ENCODE results near the gene PRKCZ.

PRKCZ gene

GRCh38 chr1:2213576-2214505 lies 163.6 kb downstream of the PRKCZ start:
- DNase-seq: peak; percentile 93

- DNase-seq: peak; percentile 78
Observed at GRCh38 chr1:2214541-2215241, 164.5 kb downstream of the PRKCZ start.

GRCh38 chr1:2215329-2215728 lies 165.1 kb downstream of the PRKCZ start:
- peak; percentile 29 for DNase-seq

- DNase-seq: peak; percentile 17
Observed at GRCh38 chr1:2215909-2216766, 165.9 kb downstream of the PRKCZ start.

- DNase-seq: peak; percentile 26
Observed at GRCh38 chr1:2216767-2217058, 166.5 kb downstream of the PRKCZ start.

GRCh38 chr1:2221271-2221670 lies 171.1 kb downstream of the PRKCZ start:
- DNase-seq: no peak

GRCh38 chr1:2224170-2224584 lies 174.0 kb downstream of the PRKCZ start:
- no peak for DNase-seq

GRCh38 chr1:2224631-2225428 lies 174.6 kb downstream of the PRKCZ start:
- peak; percentile 32 for DNase-seq

- peak; percentile 57 for DNase-seq
Observed at GRCh38 chr1:2226525-2227345, 176.5 kb downstream of the PRKCZ start.

- peak; percentile 99 for DNase-seq
Observed at GRCh38 chr1:2227346-2228156, 177.3 kb downstream of the PRKCZ start.

GRCh38 chr1:2228157-2228594 lies 178.0 kb downstream of the PRKCZ start, which contains the start of gene SKI:
SKI (plus strand) TSS chr1:2228319; CDS start chr1:2228767, 448 bp downstream.
- no peak for DNase-seq

GRCh38 chr1:2228694-2229036 lies 178.5 kb downstream of the PRKCZ start:
- DNase-seq: peak; percentile 36

- DNase-seq: peak; percentile 74
Observed at GRCh38 chr1:2229037-2229864, 179.0 kb downstream of the PRKCZ start.

GRCh38 chr1:2229911-2230731 lies 179.9 kb downstream of the PRKCZ start:
- DNase-seq: peak; percentile 62

GRCh38 chr1:2230781-2231531 lies 180.7 kb downstream of the PRKCZ start:
- peak; percentile 43 for DNase-seq

GRCh38 chr1:2231532-2232254 lies 181.5 kb downstream of the PRKCZ start:
- peak; percentile 83 for DNase-seq
